K562 (cell line): ENCODE data around the gene WDR81. TPM values are rescaled to one million over a fixed set of nuclear protein-coding genes. Genes with fewer than 3 reads are reported as not detected.

Experiments
- ADNP ChIP-seq: fragments of 200-800 bp; sonication (Bioruptor generic); IDR thresholded peaks from 2 replicates; pipeline ENCODE4 v1.6.1; 2016; ENCODE audit warnings: missing genetic modification characterization, missing compliant biosample characterization
- CBFB ChIP-seq: sonication (generic); formaldehyde crosslinking; IDR thresholded peaks from 2 replicates; pipeline ENCODE4 v1.4.0; 2020; ENCODE audit warnings: mild to moderate bottlenecking, missing genetic modification reagents
- CTCF ChIP-seq, 3 experiments: IDR thresholded peaks in 2 of 3; conservative IDR thresholded peaks in 1 of 3; 2 replicates each; pipeline ENCODE4 v1.5.1; 2011 to 2012; ENCODE audit warnings: low read length in 3 of 3, mild to moderate bottlenecking in 3 of 3, control low read depth in 2 of 3, improper control_type of control experiment in 1 of 3, inconsistent platforms in 1 of 3, low read depth in 1 of 3, mixed read lengths in 1 of 3, moderate library complexity in 1 of 3; ENCODE audit not compliant: insufficient read depth in 2 of 3
- E2F6 ChIP-seq, 2 experiments: IDR thresholded peaks; 2 replicates each; pipeline ENCODE4 v1.6.1; 2011; ENCODE audit warnings: borderline replicate concordance in 1 of 2, control low read depth in 1 of 2, low read depth in 1 of 2, low read length in 1 of 2, mild to moderate bottlenecking in 1 of 2, mixed read lengths in 1 of 2, moderate library complexity in 1 of 2; ENCODE audit not compliant: insufficient read depth in 1 of 2, insufficient read length in 1 of 2, poor library complexity in 1 of 2, severe bottlenecking in 1 of 2; ENCODE audit errors: extremely low read depth in 1 of 2
- FOXM1 ChIP-seq, 2 experiments: fragments of 450-650 bp in 1 of 2; sonication (generic) in 1 of 2; formaldehyde crosslinking in 1 of 2; IDR thresholded peaks; 2 replicates each; pipeline versions ENCODE4 v1.6.1 to v1.9.0; 2017 to 2022; ENCODE audit warnings: low read depth in 2 of 2, mild to moderate bottlenecking in 2 of 2, missing genetic modification reagents in 1 of 2, moderate library complexity in 1 of 2
- LEF1 ChIP-seq: fragments of 450-650 bp; IDR thresholded peaks from 2 replicates; pipeline ENCODE4 v1.6.1; 2016; ENCODE audit warnings: mild to moderate bottlenecking
- MAFK ChIP-seq: IDR thresholded peaks from 2 replicates; pipeline ENCODE4 v1.6.1; 2011; ENCODE audit warnings: low read length, improper control_type of control experiment
- NRF1 ChIP-seq, 2 experiments: fragments of 450-650 bp; IDR thresholded peaks in 1 of 2; conservative IDR thresholded peaks in 1 of 2; 2 replicates each; pipeline ENCODE4 v1.6.1; 2014; ENCODE audit warnings: mild to moderate bottlenecking in 2 of 2
- RFX5 ChIP-seq: IDR thresholded peaks from 2 replicates; pipeline ENCODE4 v1.6.1; 2011; ENCODE audit warnings: low read depth, mild to moderate bottlenecking, improper control_type of control experiment, low read length
- RNF2 ChIP-seq: sonication (generic); IDR thresholded peaks from 2 replicates; pipeline ENCODE4 v1.6.1; 2016
- SOX6 ChIP-seq: fragments of 450-650 bp; IDR thresholded peaks from 2 replicates; pipeline ENCODE4 v1.6.1; 2014; ENCODE audit warnings: mild to moderate bottlenecking
- SPI1 ChIP-seq: IDR thresholded peaks from 2 replicates; pipeline ENCODE4 v1.6.1; 2011; ENCODE audit warnings: low read depth, low read length, control low read depth, borderline replicate concordance
- TOE1 ChIP-seq, 2 experiments: fragments of 450-650 bp in 1 of 2; sonication (generic) in 1 of 2; formaldehyde crosslinking in 1 of 2; IDR thresholded peaks; 2 replicates each; pipeline versions ENCODE4 v1.7.1 to v1.8.0; 2016 to 2022; ENCODE audit warnings: borderline replicate concordance in 2 of 2, mild to moderate bottlenecking in 2 of 2, antibody characterized with exemption in 1 of 2, inconsistent platforms in 1 of 2, low read depth in 1 of 2, missing genetic modification reagents in 1 of 2, moderate library complexity in 1 of 2
- ZNF143 ChIP-seq: sonication (generic); formaldehyde crosslinking; IDR thresholded peaks from 2 replicates; pipeline ENCODE4 v1.9.0; 2022; ENCODE audit warnings: mild to moderate bottlenecking, missing genetic modification reagents
- ZNF592 ChIP-seq: fragments of 450-650 bp; IDR thresholded peaks from 2 replicates; pipeline ENCODE4 v1.6.1; 2017; ENCODE audit warnings: antibody characterized with exemption, mild to moderate bottlenecking
- polyA plus RNA-seq, 8 experiments: library from polyadenylated mRNA; depleted of rRNA in 4 of 8; stranded (reverse) in 5 of 8; unstranded in 3 of 8; fragments of >200 nt; fragmentation: Nextera tagmentation in 2 of 8; fragmentation: Illumina TruSeq in 1 of 8; extraction: Ambion mirVana in 2 of 8; extraction: Trizol in 1 of 8; gene quantifications; 2 replicates each; pipeline versions ENCODE4 v1.2.1 to v1.2.3, GENCODE V29; 2011 to 2014; ENCODE audit warnings: inconsistent platforms in 1 of 8, missing spikeins in 1 of 8
- total RNA-seq, 7 experiments: library from RNA; depleted of rRNA in 6 of 7; stranded (reverse); fragments of >200 nt in 6 of 7; fragmentation: Illumina TruSeq in 2 of 7; extraction: Trizol in 2 of 7; gene quantifications; 2 replicates each; pipeline versions ENCODE4 v1.2.1 to v1.2.3, GENCODE V29; 2011 to 2021; ENCODE audit warnings: low replicate concordance in 1 of 7

WDR81 gene
- total and polyA plus RNA-seq, 9 of the 15 experiments (the other 6 are each of a cell fraction or from before 2014, with no cell fraction given): 0.01 to 17.1 (median 3.3) TPM

GRCh38 chr17:1716912-1717695 lies 7.4 kb upstream of the WDR81 start (continued):
- 0 out of 2 replicates have a peak, but pooled peaks have one; percentile 39 for TF ChIP-seq CBFB (CRISPR knock-in tag)
- no peak for TF ChIP-seq SPI1
- peak; percentile 90 for TF ChIP-seq FOXM1 (IDR thresholded peaks at IDR 0.05; ENCODE audit: low read depth)
- no peak for TF ChIP-seq FOXM1 (CRISPR knock-in tag; IDR thresholded peaks at IDR 0.05; ENCODE audit: low read depth)
- TF ChIP-seq ADNP (tag): no peak
- TF ChIP-seq E2F6 (IDR thresholded peaks at IDR 0.05; ENCODE audit: borderline replicate concordance in 1 of 2, extremely low read depth in 1 of 2, insufficient read depth in 1 of 2, insufficient read length in 1 of 2, low read depth in 1 of 2, low read length in 1 of 2, poor library complexity in 1 of 2, severe bottlenecking in 1 of 2): peak; percentile 20 to 47
- TF ChIP-seq MAFK: peak; percentile 88
- TF ChIP-seq TOE1 (IDR thresholded peaks at IDR 0.05; ENCODE audit: borderline replicate concordance): peak; percentile 92
- TF ChIP-seq TOE1 (CRISPR knock-in tag; IDR thresholded peaks at IDR 0.05; ENCODE audit: borderline replicate concordance, low read depth): no peak
- peak; percentile 91 for TF ChIP-seq RFX5
- no peak for TF ChIP-seq ZNF143 (CRISPR knock-in tag)
- TF ChIP-seq RNF2: peak; percentile 73
- TF ChIP-seq LEF1: peak; percentile 52
- TF ChIP-seq CTCF (IDR thresholded peaks at IDR 0.05 in 2 of 3, conservative IDR thresholded peaks at IDR 0.05 in 1 of 3; ENCODE audit: insufficient read depth in 2 of 3, low read depth in 1 of 3, low read length in 3 of 3): peak in 1 of 3 experiments; percentile 15; a peak in 1 of 6 replicates
- TF ChIP-seq ZNF592: 0 out of 2 replicates have a peak, but pooled peaks have one; percentile 9
- TF ChIP-seq SOX6: no peak
- peak in 1 of 2 experiments; percentile 44; a peak in 2 of 4 replicates for TF ChIP-seq NRF1 (conservative IDR thresholded peaks at IDR 0.05 in 1 of 2, IDR thresholded peaks at IDR 0.05 in 1 of 2)
